IPS DF 19.7 (cell line): ENCODE data around the gene PSMB4.
"Not testable (repeated sequence)": the region's sequence is repeated elsewhere in the genome, so short reads cannot be mapped to it uniquely, and the experiment has no call there.

Experiments
- DNase-seq: peaks from one replicate; pipeline ENCODE4 v3.0.0-alpha.2; 2013; ENCODE audit warnings: low read depth, low spot score

Gene PSMB4

GRCh38 chr1:151437396-151437795 is 38.0 kb downstream of the PSMB4 start:
- not testable (repeated sequence) for DNase-seq

GRCh38 chr1:151443846-151444782 is 44.7 kb downstream of the PSMB4 start:
- no peak for DNase-seq

- no peak for DNase-seq
These were observed 45.4 kb downstream of the PSMB4 start for GRCh38 chr1:151444783-151445177.

GRCh38 chr1:151447696-151448095 is 48.3 kb downstream of the PSMB4 start:
- no peak for DNase-seq
